BLaER1 treated with 17β-estradiol and CSF1 and Interleukin-3, amounts not matched to agents 10 nM and 100 nM (cell line): ENCODE results near the gene CCDC188.

Source experiments
- H3K27ac ChIP-seq, 11 experiments: shearing (Covaris generic); formaldehyde crosslinking; 2 replicates each; pipeline ENCODE4 v1.8.1; 2022
- H3K27me3 ChIP-seq, 11 experiments: shearing (Covaris generic); formaldehyde crosslinking; 2 replicates each; pipeline ENCODE4 v1.8.1; 2022
- H3K36me3 ChIP-seq, 11 experiments: shearing (Covaris generic); formaldehyde crosslinking; 2 replicates each; pipeline ENCODE4 v1.8.1; 2022
- H3K4me1 ChIP-seq, 10 experiments: shearing (Covaris generic); formaldehyde crosslinking; 2 replicates each; pipeline ENCODE4 v1.8.1; 2022
- H3K4me2 ChIP-seq, 11 experiments: shearing (Covaris generic); formaldehyde crosslinking; 2 replicates each; pipeline ENCODE4 v1.8.1; 2022
- H3K4me3 ChIP-seq, 10 experiments: shearing (Covaris generic); formaldehyde crosslinking; 2 replicates each; pipeline ENCODE4 v1.8.1; 2022
- H3K9ac ChIP-seq, 11 experiments: shearing (Covaris generic); formaldehyde crosslinking; 2 replicates each; pipeline ENCODE4 v1.8.1; 2022
- H3K9me3 ChIP-seq, 11 experiments: shearing (Covaris generic); formaldehyde crosslinking; replicated peaks in 1 of 11; 2 replicates each; pipeline ENCODE4 v1.8.1; 2022
- H4K20me1 ChIP-seq, 11 experiments: shearing (Covaris generic); formaldehyde crosslinking; 2 replicates each; pipeline ENCODE4 v1.8.1; 2022
- Cebpa-rat ChIP-seq, 11 experiments: shearing (Covaris generic); IDR thresholded peaks; 2 replicates each; pipeline ENCODE4 v1.8.1; 2022

CCDC188 gene

DNA sequence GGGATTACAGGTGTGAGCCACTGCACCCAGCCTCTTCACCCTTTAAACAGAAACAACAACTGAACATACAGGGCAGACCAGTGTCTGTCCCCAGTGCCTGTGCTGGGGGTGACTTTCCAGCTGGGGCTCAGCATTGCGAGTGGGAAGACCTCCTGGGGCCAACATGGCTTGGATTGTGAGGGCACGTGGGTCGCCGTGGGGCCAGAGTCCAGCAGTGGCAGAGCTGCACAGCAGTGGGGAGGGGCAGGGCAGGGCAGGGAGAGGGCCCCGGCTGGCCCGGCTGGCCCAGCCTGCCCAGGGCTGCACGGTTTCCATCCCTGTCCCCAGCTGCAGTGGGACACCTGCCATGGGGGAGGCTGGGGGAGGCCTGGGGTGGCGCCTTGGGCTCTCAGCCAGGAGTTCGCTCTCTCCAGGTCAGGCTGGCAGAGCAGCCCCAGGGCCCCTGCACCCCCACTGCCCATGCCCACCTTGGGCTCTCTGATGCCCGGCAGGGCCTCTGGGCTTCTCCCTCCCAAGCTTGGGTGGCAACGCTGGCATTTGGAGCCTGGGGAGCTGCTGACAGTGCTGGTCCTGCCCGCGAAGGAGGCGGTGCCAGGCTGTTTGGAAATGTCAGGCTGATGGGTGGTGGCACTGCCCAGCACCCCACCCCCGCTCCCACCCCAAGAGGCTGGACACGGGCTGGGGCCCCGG lies 30.5 kb upstream of the CCDC188 start:
- no peaks in the 10 kb centered on the region for H3K36me3 ChIP-seq
- peak overlapping the region in 4 of 11 experiments; percentile 45 to 64 (median 56); a peak in 4 of 22 replicates for H3K27ac ChIP-seq
- H4K20me1 ChIP-seq: no peaks in the 10 kb centered on the region
- no peak overlapping the region; a peak in 1 of 20 replicates for H3K4me3 ChIP-seq
- peaks cover 29 to 81% (median 62%) of the 10 kb centered on the region in 10 experiments for H3K4me1 ChIP-seq
- H3K9me3 ChIP-seq: no peaks in the 10 kb centered on the region
- 0 out of 22 replicates have a peak, but pooled peaks cover 0 to 3% (median 0%) of the 10 kb centered on the region in 11 experiments for H3K27me3 ChIP-seq
- H3K9ac ChIP-seq: peak overlapping the region in 2 of 11 experiments; percentile 41 to 46; a peak in 4 of 22 replicates
- no peak for TF ChIP-seq Cebpa-rat (IDR thresholded peaks at IDR 0.05)
- H3K4me2 ChIP-seq: peak overlapping the region; percentile 52 to 93 (median 77)

DNA sequence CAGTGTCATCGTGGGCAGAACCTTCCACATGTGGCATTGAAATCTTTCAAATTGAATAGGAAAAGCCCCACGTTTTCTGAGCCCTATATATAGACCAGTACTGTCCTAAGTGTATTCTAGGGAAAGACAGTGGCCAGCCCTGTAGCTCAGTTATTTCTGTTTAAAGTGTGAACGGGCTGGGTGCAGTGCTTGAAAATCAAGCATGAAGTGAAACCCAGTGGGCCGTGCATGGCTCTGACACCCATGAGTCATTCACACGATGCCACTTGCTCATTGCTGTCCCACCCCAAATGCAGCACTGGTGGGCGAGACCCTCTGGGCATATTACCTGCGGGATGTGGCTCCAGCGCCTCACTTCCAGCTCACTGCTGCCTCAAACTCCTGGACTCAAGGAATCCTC lies 29.8 kb upstream of the CCDC188 start:
- Histone ChIP-seq H3K9me3 (no peaks in the 10 kb centered on the region), H3K4me2 (peak overlapping the region; percentile 52 to 93 (median 77)), H3K27ac (no peak overlapping the region), H3K36me3 (no peaks in the 10 kb centered on the region), H4K20me1 (no peaks in the 10 kb centered on the region), H3K4me1 (peaks cover 29 to 83% (median 66%) of the 10 kb centered on the region in 10 experiments), H3K9ac (no peak overlapping the region), H3K4me3 (no peak overlapping the region), H3K27me3 (0 out of 22 replicates have a peak, but pooled peaks cover 0 to 3% (median 0%) of the 10 kb centered on the region in 11 experiments)
- TF ChIP-seq Cebpa-rat (IDR thresholded peaks at IDR 0.05): no peak

DNA sequence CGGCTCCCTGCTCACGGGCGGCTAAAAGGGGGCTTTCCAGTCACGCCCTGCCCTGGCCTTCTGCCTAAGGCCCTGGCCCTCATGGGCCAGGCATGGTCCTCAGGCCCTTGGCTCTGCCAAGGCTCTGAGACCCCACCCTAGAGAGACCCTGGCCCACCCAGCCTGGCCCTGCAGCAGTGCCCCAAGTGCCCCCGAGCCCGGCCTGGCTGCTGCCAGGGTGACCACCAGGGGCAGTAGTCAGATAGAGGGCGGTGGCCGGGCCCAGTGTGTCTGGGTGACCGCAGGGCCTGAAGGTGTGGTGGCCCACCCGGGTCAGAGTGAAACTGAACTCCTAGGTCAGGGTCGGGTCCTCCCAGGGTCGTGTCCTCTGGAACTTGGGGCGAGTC lies 29.4 kb upstream of the CCDC188 start:
- H3K9me3 ChIP-seq: no peaks in the 10 kb centered on the region
- H3K9ac ChIP-seq: peak overlapping the region in 1 of 11 experiments; percentile 1; a peak in 1 of 22 replicates
- H3K36me3 ChIP-seq: no peaks in the 10 kb centered on the region
- no peaks in the 10 kb centered on the region for H4K20me1 ChIP-seq
- peaks cover 29 to 87% (median 70%) of the 10 kb centered on the region in 10 experiments for H3K4me1 ChIP-seq
- TF ChIP-seq Cebpa-rat (IDR thresholded peaks at IDR 0.05): no peak
- 0 out of 22 replicates have a peak, but pooled peaks cover 0 to 3% (median 0%) of the 10 kb centered on the region in 11 experiments for H3K27me3 ChIP-seq
- H3K27ac ChIP-seq: no peak overlapping the region
- H3K4me3 ChIP-seq: no peak overlapping the region
- peak overlapping the region; percentile 52 to 93 (median 77); a peak in 21 of 22 replicates for H3K4me2 ChIP-seq

DNA sequence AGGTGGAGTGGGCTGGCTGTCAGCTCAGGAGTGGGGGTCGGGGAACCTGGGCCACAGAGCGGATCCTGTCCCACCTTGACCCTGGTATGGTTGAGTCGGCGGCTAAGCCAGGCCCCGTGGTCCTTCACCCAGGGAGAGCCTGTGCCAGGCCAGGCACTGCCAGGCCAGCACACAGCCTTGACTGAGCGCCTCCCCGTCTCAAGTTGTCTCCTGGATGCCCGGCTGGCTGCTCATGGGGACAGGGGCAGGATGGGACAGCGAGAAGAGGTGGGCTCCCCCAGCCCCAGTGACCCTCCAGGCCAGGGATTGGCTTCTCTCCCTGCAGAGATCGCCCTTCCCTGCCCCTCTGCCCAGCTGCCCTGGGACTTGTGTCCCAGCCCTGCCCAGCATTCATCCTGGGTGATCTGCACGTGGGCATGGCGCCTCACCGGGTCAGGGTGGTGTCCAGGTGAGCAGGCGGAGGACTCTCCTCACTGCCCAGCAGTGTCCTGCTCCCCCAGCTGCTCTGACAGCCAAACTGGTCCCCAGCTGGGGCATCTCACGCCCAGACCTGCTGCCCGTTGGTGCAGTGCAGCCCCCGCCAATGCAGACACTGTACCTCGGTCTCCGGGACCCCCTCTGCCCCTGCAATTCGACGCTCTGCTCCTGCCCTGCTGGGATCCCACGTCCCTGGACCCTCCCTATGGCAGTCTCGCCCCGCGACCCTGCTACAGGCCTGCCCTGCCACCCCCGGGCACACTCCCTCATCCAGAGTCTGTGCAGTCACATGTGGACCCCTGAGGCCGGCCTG lies 28.8 kb upstream of the CCDC188 start:
- no peak overlapping the region for H3K27ac ChIP-seq
- H3K4me2 ChIP-seq: peak overlapping the region in 9 of 11 experiments; percentile 52 to 93 (median 76); a peak in 14 of 22 replicates
- H3K9ac ChIP-seq: peak overlapping the region in 2 of 11 experiments; percentile 1 to 31; a peak in 1 of 22 replicates
- H3K9me3 ChIP-seq: no peaks in the 10 kb centered on the region
- peaks cover 29 to 90% (median 75%) of the 10 kb centered on the region in 10 experiments for H3K4me1 ChIP-seq
- no peak overlapping the region for H3K4me3 ChIP-seq
- 0 out of 22 replicates have a peak, but pooled peaks cover 0 to 3% (median 0%) of the 10 kb centered on the region in 11 experiments for H3K27me3 ChIP-seq
- no peaks in the 10 kb centered on the region for H3K36me3 ChIP-seq
- no peak for TF ChIP-seq Cebpa-rat (IDR thresholded peaks at IDR 0.05)
- H4K20me1 ChIP-seq: no peaks in the 10 kb centered on the region

DNA sequence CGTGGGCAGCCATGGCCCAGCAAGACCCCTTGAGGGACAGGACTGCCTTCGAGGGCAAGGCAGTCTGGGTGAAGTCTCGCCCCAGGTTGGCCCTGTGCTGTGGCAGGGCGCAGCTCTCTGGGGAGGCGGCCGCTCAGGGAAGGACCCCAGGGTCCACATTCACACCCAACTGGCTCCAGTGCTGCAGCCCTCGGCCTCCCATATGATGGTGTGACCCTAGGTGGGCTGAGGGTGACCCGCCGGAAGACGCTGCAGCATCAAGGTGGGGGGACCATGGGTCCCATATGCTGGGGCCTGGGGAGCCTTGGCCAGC lies 28.0 kb upstream of the CCDC188 start:
- 0 out of 22 replicates have a peak, but pooled peaks cover 0 to 3% (median 0%) of the 10 kb centered on the region in 11 experiments for H3K27me3 ChIP-seq
- H3K4me3 ChIP-seq: no peak overlapping the region
- 0 out of 22 replicates have a peak overlapping the region, but pooled peaks of 1 of the 11 experiments have one; percentile 50 for H3K9ac ChIP-seq
- peak overlapping the region in 8 of 11 experiments; percentile 3 to 75 (median 60); a peak in 12 of 22 replicates for H3K4me2 ChIP-seq
- TF ChIP-seq Cebpa-rat (IDR thresholded peaks at IDR 0.05): no peak
- no peak overlapping the region for H3K27ac ChIP-seq
- peaks cover 29 to 95% (median 79%) of the 10 kb centered on the region in 10 experiments for H3K4me1 ChIP-seq
- H3K36me3 ChIP-seq: no peaks in the 10 kb centered on the region
- no peaks in the 10 kb centered on the region for H3K9me3 ChIP-seq
- H4K20me1 ChIP-seq: no peaks in the 10 kb centered on the region

DNA sequence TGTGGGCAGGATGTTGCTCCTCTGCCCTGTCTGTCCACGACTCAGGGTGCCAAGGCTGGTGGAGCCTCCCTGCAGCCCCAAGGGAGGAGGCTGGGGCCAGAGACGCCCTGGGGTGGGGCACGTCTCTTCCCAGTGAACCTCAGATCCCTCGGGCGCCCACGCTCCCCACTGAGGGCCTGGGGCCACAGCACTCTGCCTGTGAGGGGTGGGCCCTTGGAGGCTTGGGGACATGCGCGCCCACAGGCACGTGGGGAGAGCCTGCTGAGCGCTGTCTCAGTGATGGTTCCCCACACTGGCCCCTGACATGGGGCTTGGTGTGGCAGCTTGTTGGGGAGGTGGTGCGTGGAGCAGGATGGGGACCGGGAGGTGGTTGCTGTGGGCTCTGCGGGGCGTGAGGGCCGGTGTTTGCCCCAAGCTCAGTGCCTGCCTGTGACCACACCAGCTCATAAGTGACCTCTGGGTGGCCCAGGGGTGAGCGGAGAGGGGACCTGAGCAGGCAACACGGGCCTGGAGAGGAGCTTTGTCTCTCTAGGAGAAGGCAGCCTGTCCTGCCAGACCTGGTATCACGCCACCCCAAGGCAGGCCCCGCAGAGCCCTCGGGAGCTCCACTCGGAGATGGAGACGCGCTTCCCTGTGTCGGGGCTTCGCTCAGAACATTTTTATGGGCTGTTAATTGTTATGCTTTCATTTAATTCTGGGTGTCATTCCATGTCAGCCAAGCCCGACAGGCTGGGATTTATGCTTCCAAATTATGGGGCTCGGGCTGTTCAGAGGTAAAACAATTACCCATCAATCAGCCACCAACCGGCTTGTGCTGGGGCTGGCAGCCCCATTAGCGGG lies 27.4 kb upstream of the CCDC188 start:
- Histone ChIP-seq H3K9ac (peak overlapping the region in 4 of 11 experiments; percentile 12 to 50 (median 36); a peak in 5 of 22 replicates), H3K27ac (peak overlapping the region in 1 of 11 experiments; percentile 18; a peak in 1 of 22 replicates), H3K36me3 (no peaks in the 10 kb centered on the region), H3K4me3 (no peak overlapping the region), H3K4me1 (peaks cover 29 to 95% (median 76%) of the 10 kb centered on the region in 10 experiments), H4K20me1 (no peaks in the 10 kb centered on the region), H3K27me3 (0 out of 22 replicates have a peak, but pooled peaks cover 0 to 3% (median 0%) of the 10 kb centered on the region in 11 experiments), H3K4me2 (peak overlapping the region in 9 of 11 experiments; percentile 12 to 75 (median 59); a peak in 17 of 22 replicates), H3K9me3 (no peaks in the 10 kb centered on the region)
- no peak for TF ChIP-seq Cebpa-rat (IDR thresholded peaks at IDR 0.05)

DNA sequence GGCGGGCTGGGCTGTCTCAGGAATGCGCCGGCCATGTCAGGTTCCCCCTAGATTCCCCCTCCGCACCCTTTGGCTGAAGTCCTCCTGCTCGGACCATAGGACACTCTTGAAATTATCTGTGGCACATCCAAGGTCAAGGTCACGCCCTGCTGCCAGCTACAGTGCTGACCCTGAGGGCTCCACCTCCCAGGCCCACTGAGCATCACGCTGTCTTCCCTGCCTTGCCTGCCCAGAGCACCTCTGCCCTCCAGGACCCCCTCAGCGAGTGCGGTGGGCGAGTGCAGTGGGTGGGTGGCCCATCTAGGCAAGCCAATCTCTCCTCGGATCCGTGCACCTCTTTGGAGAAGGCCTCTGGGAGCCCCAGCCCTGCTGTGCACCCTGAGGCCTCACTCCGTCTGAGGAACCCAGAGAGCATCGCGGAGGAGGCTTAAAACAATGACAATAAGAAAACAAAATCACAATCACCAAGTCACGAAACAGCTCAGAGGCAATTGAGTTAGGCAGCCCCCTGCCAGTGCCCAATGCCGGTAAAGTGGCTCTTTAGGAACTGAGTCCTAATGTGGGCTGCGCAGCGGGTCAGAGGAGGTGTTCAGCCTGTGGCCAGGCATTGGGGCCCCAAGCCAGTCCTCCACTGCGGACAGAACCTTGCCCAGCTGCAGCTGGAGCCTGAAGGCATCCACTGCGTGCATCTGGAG lies 26.5 kb upstream of the CCDC188 start:
- TF ChIP-seq Cebpa-rat (IDR thresholded peaks at IDR 0.05): no peak
- Histone ChIP-seq H3K27ac (no peak overlapping the region; a peak in 1 of 22 replicates), H4K20me1 (no peaks in the 10 kb centered on the region), H3K27me3 (0 out of 22 replicates have a peak, but pooled peaks cover 0 to 3% (median 0%) of the 10 kb centered on the region in 11 experiments), H3K4me1 (peaks cover 26 to 87% (median 68%) of the 10 kb centered on the region in 10 experiments), H3K4me3 (no peak overlapping the region), H3K4me2 (peak overlapping the region in 9 of 11 experiments; percentile 12 to 75 (median 59); a peak in 15 of 22 replicates), H3K36me3 (no peaks in the 10 kb centered on the region), H3K9ac (peak overlapping the region in 4 of 11 experiments; percentile 12 to 50 (median 36); a peak in 4 of 22 replicates), H3K9me3 (no peaks in the 10 kb centered on the region)
